HepG2 (cell line): ENCODE results near the gene CSNK1D. TPM values are rescaled to one million over a fixed set of nuclear protein-coding genes. Genes with fewer than 3 reads are reported as not detected.
A peak's percentile ranks its signal among the peaks of the same experiment; 100 is the strongest.

Experiments used
- CHCHD3 ChIP-seq: sonication (generic); formaldehyde crosslinking; IDR thresholded peaks from 2 replicates; pipeline ENCODE4 v1.8.0; 2022; ENCODE audit warnings: mild to moderate bottlenecking, missing genetic modification reagents, moderate library complexity
- CHD4 ChIP-seq: fragments of 200-600 bp; sonication (generic); IDR thresholded peaks from 2 replicates; pipeline ENCODE4 v1.7.0; 2017; ENCODE audit warnings: mild to moderate bottlenecking, low read length, borderline replicate concordance
- EZH2 ChIP-seq: conservative IDR thresholded peaks from 2 replicates; pipeline ENCODE4 v1.6.1; 2012; ENCODE audit warnings: mild to moderate bottlenecking, low read depth, low read length, moderate library complexity
- FOXK2 ChIP-seq: fragments of 450-650 bp; IDR thresholded peaks from 2 replicates; pipeline ENCODE4 v1.6.1; 2016
- HCFC1 ChIP-seq: fragments of 150-350 bp; IDR thresholded peaks from 2 replicates; pipeline ENCODE4 v1.6.1; 2014; ENCODE audit warnings: low read depth, low read length
- IKZF1 ChIP-seq: fragments of 450-650 bp; IDR thresholded peaks from 2 replicates; pipeline ENCODE4 v1.7.1; 2016
- PATZ1 ChIP-seq: sonication (generic); formaldehyde crosslinking; IDR thresholded peaks from 2 replicates; pipeline ENCODE4 v1.4.0; 2020; ENCODE audit warnings: missing genetic modification reagents
- PAWR ChIP-seq: sonication (generic); formaldehyde crosslinking; IDR thresholded peaks from 2 replicates; pipeline ENCODE4 v1.4.0; 2020; ENCODE audit warnings: missing genetic modification reagents, mild to moderate bottlenecking, borderline replicate concordance
- PHB2 ChIP-seq: fragments of 450-650 bp; IDR thresholded peaks from 2 replicates; pipeline ENCODE4 v1.6.1; 2018; ENCODE audit not compliant: partially characterized antibody
- RBAK ChIP-seq: sonication (generic); formaldehyde crosslinking; IDR thresholded peaks from 2 replicates; pipeline ENCODE4 v1.5.1; 2020; ENCODE audit warnings: mild to moderate bottlenecking, missing genetic modification reagents
- SALL2 ChIP-seq: sonication (generic); formaldehyde crosslinking; IDR thresholded peaks from 2 replicates; pipeline ENCODE4 v1.8.1; 2023; ENCODE audit warnings: mild to moderate bottlenecking, missing genetic modification reagents, inconsistent platforms
- SIN3A ChIP-seq: IDR thresholded peaks from 2 replicates; pipeline ENCODE4 v1.6.1; 2011; ENCODE audit warnings: low read depth, mild to moderate bottlenecking, control low read depth, low read length, borderline replicate concordance
- STAT5B ChIP-seq: sonication (generic); formaldehyde crosslinking; IDR thresholded peaks from 2 replicates; pipeline ENCODE4 v1.4.0; 2020; ENCODE audit warnings: missing genetic modification reagents
- TRAFD1 ChIP-seq: sonication (generic); formaldehyde crosslinking; IDR thresholded peaks from 2 replicates; pipeline ENCODE4 v1.5.1; 2020; ENCODE audit warnings: missing genetic modification reagents, mild to moderate bottlenecking, borderline replicate concordance
- YEATS2 ChIP-seq: sonication (generic); formaldehyde crosslinking; IDR thresholded peaks from 2 replicates; pipeline ENCODE4 v1.4.0; 2020; ENCODE audit warnings: missing genetic modification reagents, borderline replicate concordance
- ZBTB1 ChIP-seq: sonication (generic); formaldehyde crosslinking; IDR thresholded peaks from 2 replicates; pipeline ENCODE4 v1.4.0; 2020; ENCODE audit warnings: missing genetic modification reagents, borderline replicate concordance
- ZNF20 ChIP-seq: sonication (generic); formaldehyde crosslinking; IDR thresholded peaks from 2 replicates; pipeline ENCODE4 v1.4.0; 2020; ENCODE audit warnings: mild to moderate bottlenecking, moderate library complexity, missing genetic modification reagents
- ZNF274 ChIP-seq: sonication (generic); formaldehyde crosslinking; IDR thresholded peaks from 2 replicates; pipeline ENCODE4 v1.5.1; 2020; ENCODE audit warnings: mild to moderate bottlenecking, missing genetic modification reagents
- ZNF556 ChIP-seq: sonication (generic); formaldehyde crosslinking; IDR thresholded peaks from 2 replicates; pipeline ENCODE4 v1.4.0; 2020; ENCODE audit warnings: mild to moderate bottlenecking, missing genetic modification reagents, borderline replicate concordance
- ZNF557 ChIP-seq: sonication (generic); formaldehyde crosslinking; IDR thresholded peaks from 2 replicates; pipeline ENCODE4 v1.4.0; 2020; ENCODE audit warnings: missing genetic modification reagents
- ZNF570 ChIP-seq: sonication (generic); formaldehyde crosslinking; IDR thresholded peaks from 2 replicates; pipeline ENCODE4 v1.4.0; 2020; ENCODE audit warnings: mild to moderate bottlenecking, missing genetic modification reagents, borderline replicate concordance
- ZNF615 ChIP-seq: sonication (generic); formaldehyde crosslinking; IDR thresholded peaks from 2 replicates; pipeline ENCODE4 v1.5.0; 2020; ENCODE audit warnings: mild to moderate bottlenecking, missing genetic modification reagents, borderline replicate concordance
- ZNF616 ChIP-seq: sonication (generic); formaldehyde crosslinking; IDR thresholded peaks from 2 replicates; pipeline ENCODE4 v1.5.0; 2020; ENCODE audit warnings: low read depth, mild to moderate bottlenecking, missing genetic modification reagents
- ZNF75D ChIP-seq: sonication (generic); formaldehyde crosslinking; IDR thresholded peaks from 2 replicates; pipeline ENCODE4 v1.8.1; 2023; ENCODE audit warnings: missing genetic modification reagents, mild to moderate bottlenecking, borderline replicate concordance
- ZNF768 ChIP-seq: sonication (generic); formaldehyde crosslinking; IDR thresholded peaks from 2 replicates; pipeline ENCODE4 v1.4.0; 2020; ENCODE audit warnings: missing genetic modification reagents
- ZNF772 ChIP-seq: sonication (generic); formaldehyde crosslinking; IDR thresholded peaks from 2 replicates; pipeline ENCODE4 v1.5.0; 2020; ENCODE audit warnings: mild to moderate bottlenecking, missing genetic modification reagents
- ZNF780A ChIP-seq: sonication (generic); formaldehyde crosslinking; IDR thresholded peaks from 2 replicates; pipeline ENCODE4 v1.8.0; 2022; ENCODE audit warnings: mild to moderate bottlenecking, missing genetic modification reagents, moderate library complexity
- polyA plus RNA-seq, 8 experiments: library from polyadenylated mRNA; depleted of rRNA in 3 of 8; stranded (reverse) in 7 of 8; unstranded in 1 of 8; fragments of >200 nt; fragmentation: Illumina TruSeq in 4 of 8; extraction: Trizol in 4 of 8; gene quantifications; 2 replicates each; pipeline versions ENCODE4 v1.2.1 to v1.2.3, GENCODE V29; 2011 to 2016; ENCODE audit warnings: low read depth in 4 of 8, missing spikeins in 1 of 8, mixed read lengths in 1 of 8; ENCODE audit not compliant: insufficient read depth in 1 of 8
- total RNA-seq, 5 experiments: library from RNA; depleted of rRNA; stranded (reverse); fragments of >200 nt; fragmentation: Illumina TruSeq; extraction: Trizol; gene quantifications; 2 replicates each; pipeline ENCODE4 v1.2.3, GENCODE V29; 2016; ENCODE audit warnings: low read depth in 1 of 5
- TF ChIP-seq, protein P1 (sequence below): IDR thresholded peaks from 2 replicates; pipeline ENCODE4 v1.6.1; 2012; ENCODE audit warnings: inconsistent platforms

CSNK1D gene
- total and polyA plus RNA-seq, 2 of the 13 experiments (the other 11 are each of a cell fraction or from before 2014, with no cell fraction given): 31.5 to 128 TPM

DNA sequence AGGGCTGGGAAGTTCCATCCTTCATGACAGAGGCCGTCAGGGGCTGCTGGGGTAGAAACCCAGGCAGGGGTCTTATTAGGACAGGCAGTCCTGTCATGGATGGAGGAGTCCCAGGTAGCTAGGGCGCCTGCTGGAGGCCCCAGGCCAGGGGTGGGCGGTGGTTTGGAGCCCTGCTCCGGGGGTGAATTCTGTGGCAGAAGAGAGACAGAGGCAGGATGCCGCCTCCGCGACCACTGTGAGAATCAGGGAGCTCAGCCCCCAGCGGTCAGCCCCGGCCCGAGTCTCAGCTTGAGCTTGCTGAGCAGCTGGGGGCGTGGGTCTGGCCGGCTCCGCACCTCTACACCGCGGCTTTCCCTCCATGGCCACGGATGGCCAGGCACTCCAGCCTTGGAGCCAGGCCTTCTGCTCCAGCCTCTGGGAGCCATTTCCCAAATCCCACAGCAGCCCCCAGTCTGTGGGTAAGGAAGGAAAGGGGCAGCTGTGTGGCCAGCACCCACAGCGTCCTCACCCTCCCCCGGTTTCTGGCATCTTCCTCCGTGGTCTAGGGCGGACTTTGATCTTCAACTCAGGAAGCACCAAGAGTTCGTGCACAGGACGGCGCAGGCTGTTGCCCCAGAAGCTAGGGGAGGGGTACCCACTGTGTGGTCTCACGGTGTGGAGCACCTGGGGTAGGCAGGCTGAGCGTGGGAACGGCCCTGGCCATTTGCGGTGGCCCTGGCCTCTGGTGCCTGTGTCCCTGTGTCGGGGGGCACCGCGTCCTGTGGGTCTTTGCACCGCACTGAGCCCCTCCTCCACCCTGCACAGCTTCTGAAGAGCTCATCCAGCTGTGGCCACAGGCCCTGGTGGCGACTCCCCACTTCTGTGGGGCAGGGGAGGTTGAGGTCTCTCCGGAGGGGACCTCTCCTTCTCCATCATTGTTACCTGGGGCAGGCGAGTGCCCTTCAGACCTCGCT, 29.8 kb upstream of the CSNK1D start (continued):
- 0 out of 2 replicates have a peak, but pooled peaks have one; percentile 36 for TF ChIP-seq TRAFD1 (CRISPR knock-in tag)
- no peak for TF ChIP-seq ZNF616
- TF ChIP-seq FOXK2: no peak
- TF ChIP-seq RBAK (CRISPR knock-in tag): no peak; the same call in 1 of the 2 replicates
- TF ChIP-seq PAWR: no peak
- no peak for TF ChIP-seq ZNF615 (CRISPR knock-in tag)
- TF ChIP-seq SIN3A: no peak
- TF ChIP-seq HCFC1: no peak
- TF ChIP-seq, protein P1, sequence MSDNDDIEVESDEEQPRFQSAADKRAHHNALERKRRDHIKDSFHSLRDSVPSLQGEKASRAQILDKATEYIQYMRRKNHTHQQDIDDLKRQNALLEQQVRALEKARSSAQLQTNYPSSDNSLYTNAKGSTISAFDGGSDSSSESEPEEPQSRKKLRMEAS: peak; percentile 45; the same call in 1 of the 2 replicates
- no peak for TF ChIP-seq PHB2
- no peak for TF ChIP-seq ZBTB1 (CRISPR knock-in tag)
- no peak for TF ChIP-seq ZNF75D (CRISPR knock-in tag)
- no peak for TF ChIP-seq CHCHD3
- TF ChIP-seq ZNF557 (CRISPR knock-in tag): no peak
- no peak for TF ChIP-seq EZH2
- TF ChIP-seq ZNF772 (CRISPR knock-in tag): no peak
- no peak for TF ChIP-seq ZNF274 (CRISPR knock-in tag)
- no peak for TF ChIP-seq ZNF780A (CRISPR knock-in tag)
- TF ChIP-seq ZNF556 (CRISPR knock-in tag): peak; percentile 64; the same call in 1 of the 2 replicates
- no peak for TF ChIP-seq SALL2 (CRISPR knock-in tag)
- peak; percentile 58; the same call in 1 of the 2 replicates for TF ChIP-seq YEATS2 (CRISPR knock-in tag)
- TF ChIP-seq ZNF570 (CRISPR knock-in tag): no peak
- TF ChIP-seq IKZF1: no peak
- TF ChIP-seq ZNF768: no peak
- TF ChIP-seq CHD4: no peak
- TF ChIP-seq PATZ1 (CRISPR knock-in tag): peak; percentile 54; the same call in 1 of the 2 replicates
- no peak for TF ChIP-seq ZNF20 (CRISPR knock-in tag)
- no peak for TF ChIP-seq STAT5B
